KMS-11 (cell line): Measurements from ENCODE around the gene BLCAP.

Source experiments
- H2AFZ ChIP-seq: fragments of 200-600 bp; sonication (generic); 2 replicates; pipeline ENCODE4 v1.6.1; 2016; ENCODE audit warnings: antibody characterized with exemption, mixed run types, low read depth
- H3K27ac ChIP-seq: fragments of 200-600 bp; sonication (generic); 2 replicates; pipeline ENCODE4 v1.6.1; 2016; ENCODE audit warnings: mild to moderate bottlenecking, mixed run types
- H3K27me3 ChIP-seq: fragments of 200-600 bp; sonication (generic); 2 replicates; pipeline ENCODE4 v1.6.1; 2017; ENCODE audit warnings: mild to moderate bottlenecking, low read depth, mixed run types, moderate library complexity; ENCODE audit not compliant: insufficient read depth
- H3K36me3 ChIP-seq: fragments of 200-600 bp; sonication (generic); 2 replicates; pipeline ENCODE4 v1.6.1; 2017; ENCODE audit warnings: mild to moderate bottlenecking, mixed run types; ENCODE audit not compliant: insufficient read depth
- H3K4me1 ChIP-seq: fragments of 200-600 bp; sonication (generic); 2 replicates; pipeline ENCODE4 v1.6.1; 2016; ENCODE audit warnings: mild to moderate bottlenecking, low read depth, mixed run types; ENCODE audit not compliant: poor library complexity, severe bottlenecking
- H3K4me2 ChIP-seq: fragments of 200-600 bp; sonication (generic); 2 replicates; pipeline ENCODE4 v1.7.0; 2016; ENCODE audit warnings: mild to moderate bottlenecking, mixed run types
- H3K4me3 ChIP-seq: fragments of 200-600 bp; sonication (generic); IDR thresholded peaks from 2 replicates; pipeline ENCODE4 v1.6.1; 2017; ENCODE audit warnings: low read depth, low read length, mixed read lengths; ENCODE audit not compliant: insufficient read depth
- H3K79me2 ChIP-seq: fragments of 200-600 bp; sonication (generic); 2 replicates; pipeline ENCODE4 v1.6.1; 2016; ENCODE audit warnings: low read depth, mixed run types; ENCODE audit not compliant: insufficient read depth
- H3K9ac ChIP-seq: fragments of 200-600 bp; sonication (generic); 2 replicates; pipeline ENCODE4 v1.6.1; 2016; ENCODE audit warnings: mild to moderate bottlenecking, mixed run types
- H4K20me1 ChIP-seq: fragments of 200-600 bp; sonication (generic); 2 replicates; pipeline ENCODE4 v1.6.1; 2016; ENCODE audit warnings: mild to moderate bottlenecking, mixed run types; ENCODE audit not compliant: insufficient read depth
- TF ChIP-seq, protein P1 (sequence below): fragments of 200-600 bp; sonication (generic); conservative IDR thresholded peaks from 2 replicates; pipeline ENCODE4 v1.6.1; 2017; ENCODE audit warnings: low read depth, mild to moderate bottlenecking, antibody characterized with exemption, low read length, moderate library complexity, mixed read lengths

Gene BLCAP

DNA sequence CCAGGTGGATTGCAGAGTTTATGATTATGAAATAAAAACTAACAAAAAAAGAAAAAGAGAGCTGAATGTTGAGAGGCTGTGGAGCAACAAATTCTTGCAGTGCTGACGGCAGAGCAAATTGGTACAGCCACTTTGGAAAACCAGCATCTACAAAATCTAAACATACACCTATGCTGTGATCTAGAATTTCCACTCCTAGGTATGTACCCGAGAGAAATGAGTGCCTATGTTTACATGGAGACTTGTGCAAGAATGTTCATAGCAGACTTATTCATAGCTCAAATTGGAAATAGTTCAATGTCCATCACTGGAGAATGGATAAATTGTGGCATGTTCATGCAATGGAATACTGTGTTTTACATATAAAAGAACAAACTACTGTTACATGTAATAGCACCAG, 3.0 kb upstream of the BLCAP start:
- Histone ChIP-seq H3K79me2 (peaks cover 20% of the 10 kb centered on the region), H4K20me1 (no peaks in the 10 kb centered on the region), H3K4me1 (peaks cover 34% of the 10 kb centered on the region), H3K36me3 (no peaks in the 10 kb centered on the region), H3K27me3 (no peaks in the 10 kb centered on the region), H3K4me2 (no peak overlapping the region), H3K9ac (no peak overlapping the region), H3K4me3 (no peak overlapping the region), H3K27ac (no peak overlapping the region), H2AFZ (no peak overlapping the region)
- TF ChIP-seq, protein P1, sequence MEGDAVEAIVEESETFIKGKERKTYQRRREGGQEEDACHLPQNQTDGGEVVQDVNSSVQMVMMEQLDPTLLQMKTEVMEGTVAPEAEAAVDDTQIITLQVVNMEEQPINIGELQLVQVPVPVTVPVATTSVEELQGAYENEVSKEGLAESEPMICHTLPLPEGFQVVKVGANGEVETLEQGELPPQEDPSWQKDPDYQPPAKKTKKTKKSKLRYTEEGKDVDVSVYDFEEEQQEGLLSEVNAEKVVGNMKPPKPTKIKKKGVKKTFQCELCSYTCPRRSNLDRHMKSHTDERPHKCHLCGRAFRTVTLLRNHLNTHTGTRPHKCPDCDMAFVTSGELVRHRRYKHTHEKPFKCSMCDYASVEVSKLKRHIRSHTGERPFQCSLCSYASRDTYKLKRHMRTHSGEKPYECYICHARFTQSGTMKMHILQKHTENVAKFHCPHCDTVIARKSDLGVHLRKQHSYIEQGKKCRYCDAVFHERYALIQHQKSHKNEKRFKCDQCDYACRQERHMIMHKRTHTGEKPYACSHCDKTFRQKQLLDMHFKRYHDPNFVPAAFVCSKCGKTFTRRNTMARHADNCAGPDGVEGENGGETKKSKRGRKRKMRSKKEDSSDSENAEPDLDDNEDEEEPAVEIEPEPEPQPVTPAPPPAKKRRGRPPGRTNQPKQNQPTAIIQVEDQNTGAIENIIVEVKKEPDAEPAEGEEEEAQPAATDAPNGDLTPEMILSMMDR, result no peak

DNA sequence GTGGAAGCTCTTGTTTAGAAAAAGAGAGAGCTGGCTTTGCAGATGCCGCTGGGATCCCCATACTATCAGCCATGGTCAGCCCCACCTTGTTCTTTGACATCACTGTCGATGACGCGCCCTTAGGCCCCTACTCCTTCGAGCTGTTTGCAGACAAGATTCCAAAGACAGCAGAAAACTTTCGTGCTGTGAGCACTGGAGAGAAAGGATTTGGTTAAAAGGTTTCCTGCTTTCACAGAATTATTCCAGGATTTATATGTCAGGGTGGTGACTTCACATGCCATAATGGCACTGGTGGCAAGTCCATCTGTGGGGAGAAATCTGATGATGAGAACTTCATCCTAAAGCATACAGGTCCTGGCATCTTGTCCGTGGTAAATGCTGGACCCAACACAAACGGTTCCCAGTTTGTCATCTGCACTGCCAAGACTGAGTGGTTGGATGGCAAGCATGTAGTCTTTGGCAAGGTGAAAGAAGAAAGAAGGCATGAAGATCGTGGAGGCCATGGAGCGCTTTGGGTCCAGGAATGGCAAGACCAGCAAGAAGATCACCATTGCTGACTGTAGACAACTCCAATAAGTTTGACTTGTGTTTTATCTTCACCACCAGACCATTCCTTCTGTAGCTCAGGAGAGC, 2.4 kb upstream of the BLCAP start:
- H3K9ac ChIP-seq, result no peak overlapping the region
- peaks cover 26% of the 10 kb centered on the region for H3K79me2 ChIP-seq
- no peak overlapping the region for H3K27ac ChIP-seq
- TF ChIP-seq, protein P1, result no peak
- no peak overlapping the region for H3K4me2 ChIP-seq
- no peak overlapping the region for H2AFZ ChIP-seq
- H3K27me3 ChIP-seq, result no peaks in the 10 kb centered on the region
- H3K36me3 ChIP-seq, result no peaks in the 10 kb centered on the region
- H4K20me1 ChIP-seq, result no peaks in the 10 kb centered on the region
- H3K4me3 ChIP-seq, result no peak overlapping the region
- peaks cover 34% of the 10 kb centered on the region for H3K4me1 ChIP-seq

DNA sequence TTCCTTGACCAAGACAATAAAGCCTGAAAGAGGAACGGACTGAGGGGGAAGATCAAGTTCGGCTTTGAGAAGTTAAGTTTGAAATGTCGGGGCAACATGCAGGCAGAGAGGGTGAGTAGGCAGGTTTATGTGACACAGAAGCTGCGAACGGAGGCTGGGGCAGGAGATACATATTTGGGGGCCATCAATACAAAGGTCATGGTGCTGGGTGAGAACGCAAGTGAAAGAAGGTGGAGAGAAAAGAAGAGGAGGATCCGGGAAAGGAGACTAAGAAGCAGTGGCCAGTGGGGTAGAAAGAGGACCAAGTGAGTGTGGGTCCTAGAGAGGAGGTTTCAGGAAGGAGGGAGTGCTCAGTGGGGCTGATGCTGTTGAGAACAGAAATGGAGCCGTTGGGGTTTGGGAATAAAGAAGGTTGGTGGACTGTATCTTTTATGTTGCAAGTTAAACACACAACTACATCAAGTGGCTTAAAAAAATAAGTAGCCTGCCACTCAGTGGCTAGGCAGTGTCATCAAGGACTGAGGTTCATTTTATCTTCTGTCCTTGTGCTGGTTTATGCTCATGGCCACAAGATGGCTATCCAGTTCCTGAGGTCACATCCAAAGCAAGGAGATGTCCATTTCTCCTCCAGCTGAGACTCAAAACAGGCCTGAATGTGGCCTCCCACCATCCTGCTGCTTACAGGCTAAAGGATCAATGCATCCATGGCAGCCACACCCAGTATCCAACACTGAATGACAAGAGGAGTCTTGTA, 1.7 kb upstream of the BLCAP start:
- TF ChIP-seq, protein P1, result no peak
- Histone ChIP-seq H2AFZ (no peak overlapping the region), H3K4me1 (peaks cover 36% of the 10 kb centered on the region), H3K9ac (no peak overlapping the region), H3K27me3 (no peaks in the 10 kb centered on the region), H3K36me3 (no peaks in the 10 kb centered on the region), H4K20me1 (no peaks in the 10 kb centered on the region), H3K4me2 (no peak overlapping the region), H3K79me2 (peaks cover 31% of the 10 kb centered on the region), H3K4me3 (no peak overlapping the region), H3K27ac (no peak overlapping the region)

- Histone ChIP-seq H3K4me1 (peaks cover 40% of the 10 kb centered on the region), H3K4me2 (peak overlapping the region; percentile 97), H3K9ac (peak overlapping the region; percentile 95), H3K79me2 (peaks cover 38% of the 10 kb centered on the region), H3K27me3 (no peaks in the 10 kb centered on the region), H2AFZ (peak overlapping the region; percentile 72), H3K4me3 (peak overlapping the region; percentile 30), H4K20me1 (no peaks in the 10 kb centered on the region), H3K27ac (peak overlapping the region; percentile 95), H3K36me3 (no peaks in the 10 kb centered on the region)
- TF ChIP-seq, protein P1, result 0 out of 2 replicates have a peak, but pooled peaks have one; percentile 3
These were observed 954 bp upstream of the BLCAP start for GRCh38 chr20:37528446-37529213.
